HG02642 (cell line): ENCODE results near the gene SCRN3.
"Not testable (repeated sequence)": the region's sequence is repeated elsewhere in the genome, so short reads cannot be mapped to it uniquely, and the experiment has no call there.

ENCODE experiments used
- ATAC-seq: cut with Tn5 transposase; IDR thresholded peaks from one replicate; pipeline ENCODE4 v1.9.1; 2021; ENCODE audit warnings: mild to moderate bottlenecking; ENCODE audit not compliant: unreplicated experiment, poor library complexity

The SCRN3 gene, protein sequence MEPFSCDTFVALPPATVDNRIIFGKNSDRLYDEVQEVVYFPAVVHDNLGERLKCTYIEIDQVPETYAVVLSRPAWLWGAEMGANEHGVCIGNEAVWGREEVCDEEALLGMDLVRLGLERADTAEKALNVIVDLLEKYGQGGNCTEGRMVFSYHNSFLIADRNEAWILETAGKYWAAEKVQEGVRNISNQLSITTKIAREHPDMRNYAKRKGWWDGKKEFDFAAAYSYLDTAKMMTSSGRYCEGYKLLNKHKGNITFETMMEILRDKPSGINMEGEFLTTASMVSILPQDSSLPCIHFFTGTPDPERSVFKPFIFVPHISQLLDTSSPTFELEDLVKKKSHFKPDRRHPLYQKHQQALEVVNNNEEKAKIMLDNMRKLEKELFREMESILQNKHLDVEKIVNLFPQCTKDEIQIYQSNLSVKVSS

DNA sequence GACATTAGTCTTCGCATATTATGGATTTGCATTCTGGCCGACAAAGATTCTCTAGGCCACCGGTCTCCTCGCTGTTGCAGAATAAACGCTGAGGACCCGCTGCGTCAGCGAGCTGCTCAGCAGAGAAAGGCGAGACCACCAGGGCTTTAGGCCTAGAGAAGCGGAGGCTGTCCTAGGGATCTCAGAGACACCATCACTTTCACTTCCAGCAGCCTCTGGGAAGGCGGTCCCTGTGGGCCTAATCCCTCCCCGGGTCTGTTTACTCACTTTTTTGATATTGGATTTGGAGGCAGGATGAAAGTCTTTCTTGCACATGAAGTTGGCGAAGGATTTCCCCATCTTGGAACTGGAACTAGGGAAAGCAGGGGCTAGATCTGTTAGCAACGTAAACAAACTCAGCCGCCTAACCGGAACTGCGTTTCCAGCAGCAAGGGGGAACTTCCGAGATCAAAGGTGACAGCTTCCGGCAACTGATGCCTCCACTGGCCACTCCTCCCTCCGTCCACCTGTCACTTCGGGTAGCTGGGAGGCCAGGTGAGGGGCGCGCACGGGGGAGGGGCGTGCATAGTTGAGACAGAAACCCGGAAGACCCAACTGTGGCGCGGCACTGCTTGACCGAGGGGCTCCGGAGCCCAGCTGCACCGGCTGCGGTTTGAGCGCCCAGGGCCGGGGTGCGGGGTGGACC, at the start of gene SCRN3:
TSS of gene SCRN3 (plus strand) at position 447 of the 685 bp plus-strand sequence. CDS start 2,554 bp downstream, outside the sequence.
- peak; percentile 98 for ATAC-seq

DNA sequence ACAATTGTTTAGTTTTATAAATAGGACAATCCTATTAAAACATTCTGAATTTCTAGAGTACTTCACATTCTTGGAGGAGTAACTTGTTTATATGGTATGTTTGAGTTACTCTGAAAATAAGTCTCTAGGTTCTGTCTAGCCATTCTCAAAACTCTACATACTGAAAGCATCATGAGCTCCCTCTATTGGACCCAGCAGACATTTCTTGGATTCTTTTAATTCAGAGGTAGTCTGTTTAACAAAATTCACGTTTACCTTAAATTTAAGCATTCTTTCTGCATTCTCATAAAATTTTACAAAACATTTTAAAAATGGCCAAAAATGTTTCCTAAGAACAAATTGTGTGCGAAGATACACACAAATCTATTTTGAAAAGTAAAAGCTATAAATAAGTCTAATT, 45.5 kb upstream of the SCRN3 start:
- ATAC-seq: no peak

DNA sequence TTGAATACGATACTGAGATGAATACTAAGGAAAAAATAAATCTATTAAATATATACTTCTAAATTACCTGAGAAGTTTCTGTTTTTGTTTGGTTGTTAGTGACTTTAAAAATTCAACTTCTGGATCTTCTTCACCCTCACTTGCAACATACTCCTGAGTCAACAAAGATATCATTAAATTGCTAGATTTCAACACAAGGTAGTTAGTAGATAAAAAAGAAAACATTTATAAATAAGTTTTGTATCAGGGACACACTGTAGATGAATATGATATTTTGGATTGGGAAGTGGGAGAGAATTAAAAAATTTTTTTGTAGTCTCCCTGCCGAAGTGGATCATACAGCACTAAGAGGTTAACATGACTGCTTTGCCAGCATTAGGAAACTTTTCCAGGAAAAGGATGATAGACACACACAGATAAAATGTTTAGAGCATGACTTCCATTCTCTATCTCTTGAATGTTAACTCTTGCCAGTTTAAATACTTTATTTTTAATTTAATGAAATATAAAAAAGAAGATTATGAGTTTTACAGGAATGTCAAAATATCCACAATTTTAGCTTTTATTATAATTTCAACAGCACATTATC, 44.8 kb upstream of the SCRN3 start:
- ATAC-seq: no peak

DNA sequence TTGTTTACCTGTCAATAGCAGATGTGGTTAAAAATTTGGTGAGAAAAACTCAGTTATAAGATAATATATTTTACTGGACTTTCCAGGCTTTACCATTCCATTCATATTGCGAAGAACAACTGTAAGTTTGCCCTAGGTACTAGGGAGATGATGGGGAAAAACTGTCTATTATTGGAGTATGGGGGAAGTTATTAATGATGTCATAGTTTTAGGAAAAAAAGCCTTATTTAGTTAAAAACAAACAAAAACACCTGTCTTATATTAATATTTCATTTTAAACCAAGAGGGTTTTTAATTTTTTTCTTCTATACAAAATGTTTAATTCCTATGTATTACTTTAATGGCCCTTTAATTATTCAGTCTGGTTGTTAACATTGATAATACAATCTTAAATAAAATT, 42.5 kb upstream of the SCRN3 start:
- no peak for ATAC-seq

DNA sequence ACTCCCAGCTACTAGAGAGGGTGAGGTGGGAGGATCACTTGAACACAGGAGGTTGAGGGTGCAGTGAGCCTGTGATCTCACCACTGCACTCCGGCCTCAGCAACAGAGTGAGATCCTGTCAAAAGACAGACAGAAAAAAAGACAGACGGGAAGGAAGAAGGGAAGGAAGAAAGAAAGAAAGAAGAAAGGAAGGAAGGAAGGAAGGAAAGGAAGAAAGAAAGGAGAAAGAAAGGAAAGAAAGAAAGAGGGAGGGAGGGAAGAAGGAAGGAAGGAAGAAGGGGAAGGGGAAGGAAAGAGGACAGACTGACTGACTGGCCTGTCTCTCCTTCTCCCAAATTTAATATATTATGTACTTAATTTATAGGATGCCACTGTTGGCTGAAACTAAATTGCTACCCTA, 39.2 kb upstream of the SCRN3 start:
- no peak for ATAC-seq

DNA sequence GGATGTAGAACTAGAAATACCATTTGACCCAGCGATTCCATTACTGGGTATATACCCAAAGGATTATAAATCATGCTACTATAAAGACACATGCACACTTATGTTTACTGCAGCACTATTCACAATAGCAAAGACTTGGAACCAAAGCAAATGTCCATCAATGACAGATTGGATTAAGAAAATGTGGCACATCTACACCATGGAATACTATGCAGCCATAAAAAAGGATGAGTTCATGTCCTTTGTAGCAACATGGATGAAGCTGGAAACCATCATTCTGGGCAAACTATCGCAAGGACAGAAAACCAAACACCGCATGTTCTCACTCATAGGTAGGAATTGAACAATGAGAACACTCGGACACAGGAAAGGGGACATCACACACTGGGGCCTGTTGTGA, 35.9 kb upstream of the SCRN3 start:
- not testable (repeated sequence) for ATAC-seq

DNA sequence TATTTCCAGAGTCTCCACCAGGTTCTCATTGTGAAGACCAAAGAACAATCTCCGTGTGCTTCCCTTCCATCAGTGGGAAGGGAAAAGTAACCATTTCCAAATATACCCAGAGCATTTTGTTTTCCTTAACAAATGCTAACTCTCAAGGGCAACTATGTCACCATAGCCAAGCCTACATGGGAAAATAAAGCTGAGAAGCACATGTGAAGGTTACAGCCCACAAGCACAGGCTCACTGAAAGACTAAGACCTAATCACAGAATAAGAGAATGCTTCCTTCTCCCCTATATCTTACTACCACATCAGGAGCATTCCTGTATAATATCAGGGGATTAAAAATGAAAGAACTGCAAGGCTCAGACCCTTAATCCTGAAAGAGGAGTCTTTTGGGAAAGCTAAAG, 32.6 kb upstream of the SCRN3 start:
- ATAC-seq: no peak

DNA sequence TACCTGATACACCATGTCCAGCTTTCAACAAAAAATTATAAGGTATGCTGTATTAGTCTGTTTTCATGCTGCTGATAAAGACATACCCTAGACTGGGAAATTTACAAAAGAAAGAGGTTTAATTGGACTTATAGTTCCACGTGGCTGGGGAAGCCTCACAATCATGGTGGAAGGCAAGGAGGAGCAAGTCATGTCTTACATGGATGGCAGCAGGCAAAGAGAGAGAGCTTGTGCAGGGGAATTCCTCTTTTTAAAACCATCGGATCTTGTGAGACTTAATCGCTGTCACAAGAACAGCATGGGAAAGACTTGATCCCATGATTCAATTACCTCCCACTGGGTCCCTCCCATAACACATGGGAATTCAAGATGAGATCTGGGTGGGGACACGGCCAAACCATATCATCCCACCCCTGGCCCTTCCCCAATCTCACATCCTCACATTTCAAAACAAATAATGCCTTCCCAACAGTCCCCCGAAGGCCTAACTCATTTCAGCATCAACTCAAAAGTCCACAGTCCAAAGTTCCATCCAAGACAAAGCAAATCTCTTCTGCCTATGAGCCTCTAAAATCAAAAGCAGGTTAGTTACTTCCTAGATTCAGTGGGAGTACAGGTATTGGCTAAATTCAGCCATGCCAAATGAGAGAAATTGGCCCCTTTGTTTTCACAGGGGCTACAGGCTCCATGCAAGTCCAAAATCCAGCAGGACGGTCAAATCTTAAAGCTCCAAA, 31.9 kb upstream of the SCRN3 start:
- ATAC-seq: not testable (repeated sequence)

DNA sequence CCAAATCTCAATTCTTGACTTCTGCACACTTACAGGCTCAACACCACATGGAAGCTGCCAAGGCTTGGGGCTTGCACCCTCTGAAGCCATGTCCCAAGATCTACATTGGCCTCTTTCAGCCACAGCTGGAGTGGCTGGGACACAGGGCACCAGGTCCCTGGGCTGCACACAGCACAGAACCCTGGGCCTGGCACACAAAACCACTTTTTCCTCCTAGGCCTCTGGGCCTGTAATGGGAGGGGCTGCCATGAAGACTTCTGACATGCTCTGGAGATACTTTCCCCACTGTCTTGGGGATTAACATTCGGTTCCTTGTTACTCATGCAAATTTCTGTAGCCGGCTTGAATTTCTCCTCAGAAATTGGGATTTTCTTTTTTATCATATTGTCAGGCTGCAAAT, 30.9 kb upstream of the SCRN3 start:
- ATAC-seq: no peak

DNA sequence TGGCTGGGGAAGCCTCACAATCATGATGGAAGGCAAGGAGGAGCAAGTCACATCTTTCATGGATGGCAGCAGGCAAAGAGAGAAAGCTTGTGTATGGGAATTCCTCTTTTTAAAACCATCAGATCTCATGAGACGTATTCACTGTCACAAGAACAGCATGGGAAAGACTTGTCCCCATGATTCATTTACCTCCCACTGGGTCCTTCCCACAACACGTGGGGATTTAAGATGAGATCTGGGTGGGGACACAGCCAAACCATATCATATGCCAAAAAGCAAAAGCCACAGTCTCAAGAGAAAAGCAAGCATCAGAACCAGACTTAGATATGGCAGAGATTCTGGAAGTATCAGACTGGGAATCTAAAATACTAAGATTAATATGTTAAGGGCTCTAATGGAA, 30.0 kb upstream of the SCRN3 start:
- ATAC-seq: no peak

DNA sequence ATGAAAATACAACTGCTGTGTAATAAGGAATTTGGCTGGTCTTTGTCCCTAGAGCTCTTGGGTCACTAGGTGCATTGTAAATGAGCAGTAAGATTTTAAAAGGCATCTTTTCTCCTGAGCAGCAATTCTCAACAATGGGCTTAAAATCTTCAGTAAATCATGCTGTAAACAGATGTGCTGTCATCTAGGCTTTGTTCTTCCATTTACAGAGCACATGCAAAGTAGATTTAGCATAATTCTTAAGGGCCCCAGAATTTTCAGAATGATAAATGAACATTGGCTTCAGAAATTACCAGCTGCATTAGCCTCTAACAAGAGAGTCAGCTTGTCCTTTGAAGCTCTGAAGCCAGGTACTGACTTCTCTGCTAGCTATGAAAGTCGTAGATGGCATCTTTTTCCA, 26.8 kb upstream of the SCRN3 start:
- no peak for ATAC-seq

DNA sequence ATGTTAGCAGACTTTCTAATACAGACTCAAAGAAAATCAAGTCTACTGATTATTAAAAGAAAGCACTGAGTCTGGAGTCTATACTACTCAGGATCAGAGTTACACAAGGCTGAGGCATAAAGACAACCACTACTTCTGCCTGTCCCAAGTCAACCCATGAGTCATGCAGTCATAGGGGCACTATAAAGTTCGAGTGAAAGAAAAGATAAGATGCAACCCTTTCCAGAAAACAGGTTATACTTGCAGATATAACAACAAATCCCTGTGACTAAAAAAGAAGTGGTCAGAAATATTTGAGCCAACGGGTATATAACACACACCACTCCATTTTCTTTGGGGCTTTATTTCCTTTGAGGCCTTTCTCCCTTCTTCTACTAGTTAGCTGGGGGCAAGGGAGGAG, 18.6 kb upstream of the SCRN3 start:
- no peak for ATAC-seq

DNA sequence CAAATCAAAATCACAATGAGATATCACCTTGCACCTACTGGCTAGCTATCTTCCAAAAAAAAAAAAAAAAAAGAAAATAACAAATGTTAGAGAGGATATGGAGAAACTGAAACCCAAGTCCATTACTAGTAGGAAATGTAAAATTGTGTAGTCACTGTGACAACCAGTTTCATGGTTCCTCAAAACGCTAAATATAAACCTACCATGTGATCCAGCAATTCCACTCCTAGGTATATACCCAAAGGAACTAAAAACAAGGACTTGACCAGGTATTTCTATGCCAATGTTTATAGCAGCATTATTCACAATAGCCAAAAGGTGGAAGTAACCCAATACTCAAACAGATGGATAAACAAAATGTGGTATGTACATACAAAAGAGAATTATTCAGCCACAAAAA, 11.7 kb upstream of the SCRN3 start:
- ATAC-seq: no peak

DNA sequence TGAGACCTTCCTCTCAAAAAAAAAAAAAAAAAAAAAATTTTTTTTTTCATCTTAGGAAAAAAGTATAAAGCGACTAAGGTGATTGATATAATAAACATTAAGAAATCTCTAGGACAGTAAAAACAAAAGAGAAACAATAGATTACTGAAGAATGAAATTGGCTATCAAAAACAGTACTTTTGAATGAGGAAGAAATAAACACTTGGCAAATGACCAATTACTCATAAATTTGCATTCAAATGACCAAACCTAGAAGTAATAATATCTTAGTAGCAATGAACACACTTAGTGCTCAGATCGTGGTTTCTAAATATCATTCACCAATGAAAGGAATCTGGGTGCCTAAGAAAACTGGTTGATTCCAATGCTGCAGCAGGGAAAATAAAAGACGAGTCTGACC, 10.3 kb upstream of the SCRN3 start:
- no peak for ATAC-seq

DNA sequence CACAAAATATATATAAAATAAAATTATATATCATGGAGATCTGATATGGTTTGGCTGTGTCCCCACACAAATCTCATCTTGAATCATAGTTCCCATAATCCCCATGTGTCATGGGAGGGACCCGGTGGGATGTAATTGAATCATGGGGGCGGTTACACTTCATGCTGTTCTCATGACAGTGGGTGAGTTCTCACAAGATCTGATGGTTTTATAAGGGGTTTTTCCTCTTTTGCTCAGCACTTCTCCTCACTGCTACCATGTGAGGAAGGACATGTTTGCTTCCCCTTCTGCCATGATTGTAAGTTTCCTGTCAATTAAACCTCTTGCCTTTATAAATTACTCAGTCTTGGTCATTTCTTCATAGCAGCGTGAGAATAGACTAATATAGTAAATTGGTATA, 6.8 kb upstream of the SCRN3 start:
- ATAC-seq: not testable (repeated sequence)

DNA sequence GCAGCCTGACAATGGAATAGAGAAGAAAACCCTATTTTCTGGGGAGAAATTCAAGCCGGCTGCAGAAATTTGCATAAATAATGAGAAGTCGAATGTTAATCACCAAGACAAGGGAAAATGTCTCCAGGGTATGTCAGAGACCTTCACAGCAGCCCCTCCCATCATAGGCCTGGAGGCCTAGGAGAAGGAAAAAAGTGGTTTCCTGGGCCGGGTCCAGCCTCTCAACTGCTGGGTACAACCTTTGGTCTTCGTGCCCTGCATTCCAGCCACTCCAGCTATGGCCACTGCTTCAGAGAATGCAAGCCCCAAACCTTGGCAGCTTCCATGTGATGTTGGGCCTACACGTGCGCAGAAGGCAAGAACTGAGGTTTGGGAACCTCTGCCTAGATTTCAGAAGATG, 6.0 kb upstream of the SCRN3 start:
- no peak for ATAC-seq

DNA sequence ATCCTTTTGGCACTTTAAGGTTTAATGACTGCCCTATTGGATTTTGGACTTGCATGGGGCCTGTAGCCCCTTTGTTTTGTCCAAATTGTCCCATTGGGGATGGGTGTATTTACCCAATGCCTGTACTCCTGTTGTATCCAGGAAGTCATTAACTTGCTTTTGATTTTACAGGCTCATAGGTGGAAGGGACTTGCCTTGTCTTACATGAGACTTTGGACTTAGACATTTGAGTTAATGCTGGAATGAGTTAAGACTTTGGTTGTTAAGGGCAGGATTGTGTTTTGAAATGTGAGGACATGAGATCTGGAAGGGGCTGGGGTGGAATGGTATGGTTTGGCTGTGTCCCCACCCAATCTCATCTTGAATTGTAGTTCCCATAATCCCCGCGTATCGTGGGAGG, 5.2 kb upstream of the SCRN3 start:
- not testable (repeated sequence) for ATAC-seq

DNA sequence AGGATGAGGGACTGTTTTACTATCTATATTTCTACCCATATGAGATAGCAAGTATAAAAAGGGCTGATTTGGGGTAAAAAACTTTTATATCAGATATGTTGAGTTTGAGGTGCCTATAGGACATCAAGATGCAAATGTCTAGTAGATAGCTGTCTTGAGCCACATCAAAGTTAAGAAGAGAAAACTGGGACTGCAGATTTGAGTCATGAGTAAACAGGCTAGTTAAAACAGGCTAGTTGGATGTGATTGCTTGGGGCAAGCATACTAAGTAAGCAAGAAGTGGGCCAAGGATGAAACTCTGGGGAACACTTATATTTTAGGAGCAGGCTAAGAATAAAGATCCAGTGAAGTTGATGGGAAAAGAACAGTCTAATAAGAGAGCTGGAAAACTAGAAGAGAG, 2.8 kb upstream of the SCRN3 start:
- no peak for ATAC-seq

DNA sequence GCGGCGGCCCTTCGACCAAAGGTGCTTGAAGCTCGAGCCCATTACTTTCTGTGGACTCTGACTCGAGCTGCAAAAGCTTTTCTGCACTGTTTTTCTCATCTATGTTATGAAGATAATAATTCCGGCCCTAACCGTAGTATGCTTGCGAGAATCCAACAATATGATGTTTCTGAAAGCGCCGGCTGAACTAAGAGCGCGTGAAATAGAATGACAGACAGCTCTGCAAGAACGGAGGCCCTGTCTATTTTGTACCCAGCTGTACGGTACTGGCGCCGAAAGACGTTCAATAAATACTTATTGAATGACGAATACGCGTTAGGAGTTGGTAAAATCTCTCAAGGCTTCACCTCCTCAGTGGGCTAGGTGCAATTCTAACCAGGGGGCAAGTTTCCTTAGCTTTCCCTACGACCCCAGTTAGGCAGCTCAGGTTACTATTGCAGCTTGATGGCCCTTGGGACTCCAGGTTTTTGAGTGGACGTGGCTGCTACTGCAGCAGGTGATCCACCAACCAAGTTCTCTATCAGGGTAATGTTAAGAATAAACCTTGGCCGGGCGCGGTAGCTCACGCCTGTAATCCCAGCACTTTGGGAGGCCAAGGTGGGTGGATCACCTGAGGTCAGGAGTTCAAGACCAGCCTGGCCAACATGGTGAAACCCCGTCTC, 570 bp downstream of the SCRN3 start:
- peak; percentile 40 for ATAC-seq

DNA sequence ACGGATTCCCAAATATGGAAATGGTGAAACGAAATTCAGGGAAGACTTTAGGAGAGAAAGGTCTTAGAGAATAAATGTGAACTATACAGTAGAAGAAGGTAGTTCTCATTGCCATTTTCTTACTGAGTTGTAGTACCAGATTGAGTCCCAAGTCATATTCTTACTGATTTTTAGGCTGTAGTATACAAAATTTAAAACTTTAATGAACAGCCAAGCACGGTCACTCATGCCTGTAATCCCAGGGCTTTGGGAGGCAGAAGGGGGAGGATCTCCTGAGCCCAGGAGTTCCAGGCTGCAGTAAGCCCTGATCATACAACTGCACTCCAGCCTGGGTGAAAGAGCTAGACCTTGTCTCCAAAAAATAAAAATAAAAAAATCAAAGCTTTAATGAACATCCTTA, 2.2 kb downstream of the SCRN3 start:
- ATAC-seq: no peak
